SK-N-SH treated with all-trans-retinoic acid at 6 μM for 48 hours (cell line): Measurements from ENCODE around the gene CHRM1.

ENCODE experiments used
- ATAC-seq: fragments of 200-7000 bp; cut with Tn5 transposase; 3 replicates; pipeline ENCODE4 v1.9.1; 2020; ENCODE audit warnings: mild to moderate bottlenecking, moderate library complexity
- ARNTL ChIP-seq: fragments of 450-650 bp; formaldehyde crosslinking; IDR thresholded peaks from 2 replicates; pipeline ENCODE4 v1.5.0; 2020; ENCODE audit warnings: low read depth, mild to moderate bottlenecking, moderate library complexity, borderline replicate concordance
- BACH2 ChIP-seq: fragments of 250-450 bp; sonication (Bioruptor Pico); IDR thresholded peaks from 2 replicates; pipeline ENCODE4 v1.9.0; 2021; ENCODE audit warnings: mild to moderate bottlenecking, borderline replicate concordance
- CSDC2 ChIP-seq: fragments of 250-450 bp; sonication (Bioruptor Pico); IDR thresholded peaks from 2 replicates; pipeline ENCODE4 v1.5.0; 2020; ENCODE audit warnings: mild to moderate bottlenecking, moderate library complexity
- ESRRG ChIP-seq: fragments of 250-450 bp; sonication (Bioruptor Pico); IDR thresholded peaks from 2 replicates; pipeline ENCODE4 v1.6.1; 2021; ENCODE audit warnings: mild to moderate bottlenecking
- GLIS3 ChIP-seq: fragments of 250-450 bp; sonication (Bioruptor Pico); IDR thresholded peaks from 2 replicates; pipeline ENCODE4 v1.5.0; 2020; ENCODE audit warnings: mild to moderate bottlenecking, moderate library complexity
- ISL1 ChIP-seq: fragments of 250-450 bp; sonication (Bioruptor Pico); IDR thresholded peaks from 2 replicates; pipeline ENCODE4 v2.1.2; 2022; ENCODE audit warnings: mild to moderate bottlenecking, moderate library complexity
- OSR1 ChIP-seq: fragments of 250-450 bp; sonication (Bioruptor Pico); IDR thresholded peaks from 2 replicates; pipeline ENCODE4 v1.8.0; 2022; ENCODE audit warnings: moderate library complexity, mild to moderate bottlenecking, inconsistent platforms
- PPARA ChIP-seq: fragments of 250-450 bp; sonication (Bioruptor Pico); IDR thresholded peaks from 2 replicates; pipeline ENCODE4 v1.5.0; 2020; ENCODE audit warnings: mild to moderate bottlenecking, borderline replicate concordance
- RARB ChIP-seq: fragments of 250-450 bp; sonication (Bioruptor Pico); IDR thresholded peaks from 2 replicates; pipeline ENCODE4 v1.8.0; 2021; ENCODE audit warnings: mild to moderate bottlenecking, moderate library complexity
- SNAI2 ChIP-seq: fragments of 250-450 bp; sonication (Bioruptor Pico); IDR thresholded peaks from 2 replicates; pipeline ENCODE4 v1.5.0; 2020; ENCODE audit warnings: mild to moderate bottlenecking, moderate library complexity
- TCF4 ChIP-seq: fragments of 250-450 bp; sonication (Bioruptor Pico); IDR thresholded peaks from 2 replicates; pipeline ENCODE4 v1.8.0; 2021; ENCODE audit warnings: mild to moderate bottlenecking, moderate library complexity, borderline replicate concordance
- TOX ChIP-seq: fragments of 250-450 bp; sonication (Bioruptor Pico); IDR thresholded peaks from 2 replicates; pipeline ENCODE4 v1.8.0; 2021; ENCODE audit warnings: mild to moderate bottlenecking, moderate library complexity, borderline replicate concordance
- ZC3H10 ChIP-seq: fragments of 250-450 bp; sonication (Bioruptor Pico); IDR thresholded peaks from 2 replicates; pipeline ENCODE4 v1.5.1; 2021; ENCODE audit warnings: mild to moderate bottlenecking, moderate library complexity
- ZFP3 ChIP-seq: fragments of 250-450 bp; sonication (Bioruptor Pico); IDR thresholded peaks from 2 replicates; pipeline ENCODE4 v1.5.0; 2020; ENCODE audit warnings: mild to moderate bottlenecking, moderate library complexity
- ZFP30 ChIP-seq: fragments of 450-650 bp; formaldehyde crosslinking; IDR thresholded peaks from 2 replicates; pipeline ENCODE4 v1.5.0; 2022; ENCODE audit warnings: mild to moderate bottlenecking, moderate library complexity
- ZNF565 ChIP-seq: fragments of 450-650 bp; formaldehyde crosslinking; conservative IDR thresholded peaks from 2 replicates; pipeline ENCODE4 v1.5.0; 2020; ENCODE audit warnings: low read depth, mild to moderate bottlenecking, moderate library complexity
- ZNF8 ChIP-seq: fragments of 450-650 bp; formaldehyde crosslinking; IDR thresholded peaks from 2 replicates; pipeline ENCODE4 v1.5.0; 2020; ENCODE audit warnings: mild to moderate bottlenecking, moderate library complexity
- TF ChIP-seq, protein P1 (sequence below): fragments of 250-450 bp; sonication (Bioruptor Pico); IDR thresholded peaks from 2 replicates; pipeline ENCODE4 v1.8.0; 2020; ENCODE audit warnings: mild to moderate bottlenecking, moderate library complexity, borderline replicate concordance
- TF ChIP-seq, protein P2 (sequence below): fragments of 250-450 bp; sonication (Bioruptor Pico); IDR thresholded peaks from 2 replicates; pipeline ENCODE4 v1.5.1; 2020; ENCODE audit warnings: low read depth, mild to moderate bottlenecking, moderate library complexity
- TF ChIP-seq, protein P3 (sequence below): fragments of 250-450 bp; sonication (Bioruptor Pico); IDR thresholded peaks from 2 replicates; pipeline ENCODE4 v1.5.1; 2021; ENCODE audit warnings: mild to moderate bottlenecking, moderate library complexity
- TF ChIP-seq, protein P4 (sequence below): fragments of 250-450 bp; sonication (Bioruptor Pico); IDR thresholded peaks from 2 replicates; pipeline ENCODE4 v1.8.0; 2021; ENCODE audit warnings: low read depth, mild to moderate bottlenecking, moderate library complexity, borderline replicate concordance
- TF ChIP-seq, protein P5 (sequence below): fragments of 250-450 bp; sonication (Bioruptor Pico); IDR thresholded peaks from 2 replicates; pipeline ENCODE4 v1.5.0; 2020; ENCODE audit warnings: mild to moderate bottlenecking, moderate library complexity

CHRM1 gene

DNA sequence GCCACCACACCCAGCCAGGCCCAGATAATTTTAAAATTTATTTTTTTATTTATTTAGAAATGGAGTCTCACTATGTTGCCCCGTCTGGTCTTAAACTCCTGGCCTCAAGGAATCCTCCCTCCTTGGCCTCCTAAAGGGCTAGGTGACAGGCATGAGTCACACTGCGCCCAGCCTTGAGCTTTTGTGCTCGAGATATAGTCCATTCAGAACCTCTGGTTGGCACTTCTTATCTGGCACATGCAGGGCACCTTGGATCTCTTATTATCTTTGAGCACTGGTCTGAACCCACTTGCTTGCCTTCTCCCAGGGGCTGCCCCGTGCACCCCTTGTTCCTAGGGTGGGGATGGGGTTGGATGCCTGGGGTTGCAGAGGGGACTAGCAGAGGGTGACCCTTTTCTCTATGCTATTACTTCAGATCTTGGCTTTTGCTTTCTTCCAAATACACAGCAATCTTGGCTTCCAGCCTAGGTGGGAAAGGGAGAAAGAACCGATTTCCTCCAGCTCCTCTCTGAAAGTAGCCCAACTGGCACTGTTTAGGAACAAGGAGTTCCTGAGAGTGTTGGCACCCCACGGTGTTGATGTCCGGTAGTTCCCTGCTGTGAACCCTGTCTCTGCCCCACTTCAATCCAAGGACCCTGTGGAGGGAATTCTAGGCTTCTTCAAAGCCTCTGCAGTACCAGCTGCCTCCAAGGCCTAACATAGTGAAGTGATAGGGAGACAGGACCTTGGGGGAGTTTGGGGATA lies 41.8 kb downstream of the CHRM1 start:
- TF ChIP-seq, protein P1, sequence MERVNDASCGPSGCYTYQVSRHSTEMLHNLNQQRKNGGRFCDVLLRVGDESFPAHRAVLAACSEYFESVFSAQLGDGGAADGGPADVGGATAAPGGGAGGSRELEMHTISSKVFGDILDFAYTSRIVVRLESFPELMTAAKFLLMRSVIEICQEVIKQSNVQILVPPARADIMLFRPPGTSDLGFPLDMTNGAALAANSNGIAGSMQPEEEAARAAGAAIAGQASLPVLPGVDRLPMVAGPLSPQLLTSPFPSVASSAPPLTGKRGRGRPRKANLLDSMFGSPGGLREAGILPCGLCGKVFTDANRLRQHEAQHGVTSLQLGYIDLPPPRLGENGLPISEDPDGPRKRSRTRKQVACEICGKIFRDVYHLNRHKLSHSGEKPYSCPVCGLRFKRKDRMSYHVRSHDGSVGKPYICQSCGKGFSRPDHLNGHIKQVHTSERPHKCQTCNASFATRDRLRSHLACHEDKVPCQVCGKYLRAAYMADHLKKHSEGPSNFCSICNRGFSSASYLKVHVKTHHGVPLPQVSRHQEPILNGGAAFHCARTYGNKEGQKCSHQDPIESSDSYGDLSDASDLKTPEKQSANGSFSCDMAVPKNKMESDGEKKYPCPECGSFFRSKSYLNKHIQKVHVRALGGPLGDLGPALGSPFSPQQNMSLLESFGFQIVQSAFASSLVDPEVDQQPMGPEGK: no peak
- TF ChIP-seq ARNTL (CRISPR knock-in tag) (no peak), PPARA (CRISPR knock-in tag) (no peak), ZFP30 (CRISPR knock-in tag) (no peak), ZNF8 (CRISPR knock-in tag) (no peak), SNAI2 (CRISPR knock-in tag) (no peak), TOX (CRISPR knock-in tag) (no peak), ZFP3 (CRISPR knock-in tag) (no peak), ZNF565 (CRISPR knock-in tag) (no peak), GLIS3 (CRISPR knock-in tag) (no peak), TCF4 (CRISPR knock-in tag) (no peak), RARB (no peak), ISL1 (CRISPR knock-in tag) (no peak), ESRRG (CRISPR knock-in tag) (no peak), CSDC2 (CRISPR knock-in tag) (no peak), ZC3H10 (CRISPR knock-in tag) (no peak)
- TF ChIP-seq, protein P2, sequence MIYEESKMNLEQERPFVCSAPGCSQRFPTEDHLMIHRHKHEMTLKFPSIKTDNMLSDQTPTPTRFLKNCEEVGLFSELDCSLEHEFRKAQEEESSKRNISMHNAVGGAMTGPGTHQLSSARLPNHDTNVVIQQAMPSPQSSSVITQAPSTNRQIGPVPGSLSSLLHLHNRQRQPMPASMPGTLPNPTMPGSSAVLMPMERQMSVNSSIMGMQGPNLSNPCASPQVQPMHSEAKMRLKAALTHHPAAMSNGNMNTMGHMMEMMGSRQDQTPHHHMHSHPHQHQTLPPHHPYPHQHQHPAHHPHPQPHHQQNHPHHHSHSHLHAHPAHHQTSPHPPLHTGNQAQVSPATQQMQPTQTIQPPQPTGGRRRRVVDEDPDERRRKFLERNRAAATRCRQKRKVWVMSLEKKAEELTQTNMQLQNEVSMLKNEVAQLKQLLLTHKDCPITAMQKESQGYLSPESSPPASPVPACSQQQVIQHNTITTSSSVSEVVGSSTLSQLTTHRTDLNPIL (CRISPR knock-in tag): no peak
- TF ChIP-seq, protein P3, sequence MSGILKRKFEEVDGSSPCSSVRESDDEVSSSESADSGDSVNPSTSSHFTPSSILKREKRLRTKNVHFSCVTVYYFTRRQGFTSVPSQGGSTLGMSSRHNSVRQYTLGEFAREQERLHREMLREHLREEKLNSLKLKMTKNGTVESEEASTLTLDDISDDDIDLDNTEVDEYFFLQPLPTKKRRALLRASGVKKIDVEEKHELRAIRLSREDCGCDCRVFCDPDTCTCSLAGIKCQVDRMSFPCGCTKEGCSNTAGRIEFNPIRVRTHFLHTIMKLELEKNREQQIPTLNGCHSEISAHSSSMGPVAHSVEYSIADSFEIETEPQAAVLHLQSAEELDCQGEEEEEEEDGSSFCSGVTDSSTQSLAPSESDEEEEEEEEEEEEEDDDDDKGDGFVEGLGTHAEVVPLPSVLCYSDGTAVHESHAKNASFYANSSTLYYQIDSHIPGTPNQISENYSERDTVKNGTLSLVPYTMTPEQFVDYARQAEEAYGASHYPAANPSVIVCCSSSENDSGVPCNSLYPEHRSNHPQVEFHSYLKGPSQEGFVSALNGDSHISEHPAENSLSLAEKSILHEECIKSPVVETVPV (CRISPR knock-in tag): no peak
- TF ChIP-seq, protein P4, sequence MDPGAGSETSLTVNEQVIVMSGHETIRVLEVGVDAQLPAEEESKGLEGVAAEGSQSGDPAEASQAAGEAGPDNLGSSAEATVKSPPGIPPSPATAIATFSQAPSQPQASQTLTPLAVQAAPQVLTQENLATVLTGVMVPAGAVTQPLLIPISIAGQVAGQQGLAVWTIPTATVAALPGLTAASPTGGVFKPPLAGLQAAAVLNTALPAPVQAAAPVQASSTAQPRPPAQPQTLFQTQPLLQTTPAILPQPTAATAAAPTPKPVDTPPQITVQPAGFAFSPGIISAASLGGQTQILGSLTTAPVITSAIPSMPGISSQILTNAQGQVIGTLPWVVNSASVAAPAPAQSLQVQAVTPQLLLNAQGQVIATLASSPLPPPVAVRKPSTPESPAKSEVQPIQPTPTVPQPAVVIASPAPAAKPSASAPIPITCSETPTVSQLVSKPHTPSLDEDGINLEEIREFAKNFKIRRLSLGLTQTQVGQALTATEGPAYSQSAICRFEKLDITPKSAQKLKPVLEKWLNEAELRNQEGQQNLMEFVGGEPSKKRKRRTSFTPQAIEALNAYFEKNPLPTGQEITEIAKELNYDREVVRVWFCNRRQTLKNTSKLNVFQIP (CRISPR knock-in tag): no peak
- ATAC-seq: no peak

DNA sequence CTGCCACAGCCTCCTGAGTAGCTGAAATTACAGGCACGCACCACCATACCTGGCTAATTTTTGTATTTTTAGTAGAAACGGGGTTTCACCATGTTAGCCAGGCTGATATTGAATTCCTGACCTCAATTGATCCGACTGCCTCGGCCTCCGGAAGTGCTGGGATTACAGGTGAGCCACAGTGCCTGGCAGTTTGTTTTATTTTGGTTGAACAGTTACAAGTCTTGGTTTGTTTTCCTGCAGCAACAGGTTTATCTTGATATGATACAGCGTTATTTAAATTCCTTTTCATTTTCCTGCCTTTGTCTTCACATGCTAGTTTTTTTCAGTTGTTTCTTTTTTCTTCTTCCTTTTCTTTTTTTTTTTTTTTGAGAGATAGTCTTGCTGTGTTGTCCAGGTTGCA lies 44.5 kb downstream of the CHRM1 start:
- no peak for TF ChIP-seq ISL1 (CRISPR knock-in tag)
- TF ChIP-seq ZFP3 (CRISPR knock-in tag): no peak
- no peak for TF ChIP-seq ARNTL (CRISPR knock-in tag)
- TF ChIP-seq ZNF565 (CRISPR knock-in tag): no peak
- TF ChIP-seq ZNF8 (CRISPR knock-in tag): no peak
- TF ChIP-seq OSR1: no peak
- TF ChIP-seq, protein P5, sequence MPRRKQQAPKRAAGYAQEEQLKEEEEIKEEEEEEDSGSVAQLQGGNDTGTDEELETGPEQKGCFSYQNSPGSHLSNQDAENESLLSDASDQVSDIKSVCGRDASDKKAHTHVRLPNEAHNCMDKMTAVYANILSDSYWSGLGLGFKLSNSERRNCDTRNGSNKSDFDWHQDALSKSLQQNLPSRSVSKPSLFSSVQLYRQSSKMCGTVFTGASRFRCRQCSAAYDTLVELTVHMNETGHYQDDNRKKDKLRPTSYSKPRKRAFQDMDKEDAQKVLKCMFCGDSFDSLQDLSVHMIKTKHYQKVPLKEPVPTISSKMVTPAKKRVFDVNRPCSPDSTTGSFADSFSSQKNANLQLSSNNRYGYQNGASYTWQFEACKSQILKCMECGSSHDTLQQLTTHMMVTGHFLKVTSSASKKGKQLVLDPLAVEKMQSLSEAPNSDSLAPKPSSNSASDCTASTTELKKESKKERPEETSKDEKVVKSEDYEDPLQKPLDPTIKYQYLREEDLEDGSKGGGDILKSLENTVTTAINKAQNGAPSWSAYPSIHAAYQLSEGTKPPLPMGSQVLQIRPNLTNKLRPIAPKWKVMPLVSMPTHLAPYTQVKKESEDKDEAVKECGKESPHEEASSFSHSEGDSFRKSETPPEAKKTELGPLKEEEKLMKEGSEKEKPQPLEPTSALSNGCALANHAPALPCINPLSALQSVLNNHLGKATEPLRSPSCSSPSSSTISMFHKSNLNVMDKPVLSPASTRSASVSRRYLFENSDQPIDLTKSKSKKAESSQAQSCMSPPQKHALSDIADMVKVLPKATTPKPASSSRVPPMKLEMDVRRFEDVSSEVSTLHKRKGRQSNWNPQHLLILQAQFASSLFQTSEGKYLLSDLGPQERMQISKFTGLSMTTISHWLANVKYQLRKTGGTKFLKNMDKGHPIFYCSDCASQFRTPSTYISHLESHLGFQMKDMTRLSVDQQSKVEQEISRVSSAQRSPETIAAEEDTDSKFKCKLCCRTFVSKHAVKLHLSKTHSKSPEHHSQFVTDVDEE (CRISPR knock-in tag): no peak
- no peak for TF ChIP-seq ZFP30 (CRISPR knock-in tag)
- TF ChIP-seq CSDC2 (CRISPR knock-in tag): no peak
- TF ChIP-seq TCF4 (CRISPR knock-in tag): no peak
- no peak for TF ChIP-seq BACH2
- TF ChIP-seq RARB: no peak
- TF ChIP-seq TOX (CRISPR knock-in tag): no peak
- no peak for TF ChIP-seq ESRRG (CRISPR knock-in tag)
- TF ChIP-seq GLIS3 (CRISPR knock-in tag): no peak
- TF ChIP-seq SNAI2 (CRISPR knock-in tag): no peak
- TF ChIP-seq, all 23 proteins: peak for 0
- ATAC-seq: no peak
